Gastrocnemius medialis (tissue), 4 donors: ENCODE measurements around the gene XYLT1. TPM values are rescaled to one million over a fixed set of nuclear protein-coding genes. Genes with fewer than 3 reads are reported as not detected.
A peak's percentile ranks its signal among the peaks of the same experiment; 100 is the strongest.
"Not testable (repeated sequence)": the region's sequence is repeated elsewhere in the genome, so short reads cannot be mapped to it uniquely, and the experiment has no call there.

Source experiments
- ATAC-seq, 2 donors: fragments of 150-250 bp; one replicate each; pipeline ENCODE4 v1.9.1; 2016
- DNase-seq, 2 donors: peaks; one replicate each; pipeline ENCODE4 v3.0.0-alpha.2; 2019
- H3K27ac ChIP-seq, 4 donors: fragments of 200-600 bp; sonication (generic); 1 replicate in 1 of 4; 2 replicates in 3 of 4; pipeline ENCODE4 v1.5.1; 2016 to 2018; ENCODE audit warnings: mild to moderate bottlenecking in 2 of 4, moderate library complexity in 1 of 4
- H3K27me3 ChIP-seq, 3 donors: fragments of 200-600 bp; sonication (generic) in 2 of 3; 1 replicate in 1 of 3; 2 replicates in 2 of 3; pipeline versions ENCODE4 v1.5.1 to v1.6.0; 2016 to 2019; ENCODE audit warnings: mild to moderate bottlenecking in 1 of 3, moderate library complexity in 1 of 3
- H3K36me3 ChIP-seq, 2 donors: fragments of 200-600 bp; sonication (generic) in 1 of 2; one replicate each; pipeline ENCODE4 v1.5.1; 2017 to 2018
- H3K4me1 ChIP-seq, 2 donors: fragments of 200-600 bp; sonication (generic) in 1 of 2; one replicate each; pipeline ENCODE4 v1.5.1; 2016 to 2017; ENCODE audit warnings: mild to moderate bottlenecking in 2 of 2
- H3K4me3 ChIP-seq, 4 donors: fragments of 200-600 bp; sonication (generic) in 3 of 4; 1 replicate in 1 of 4; 2 replicates in 3 of 4; pipeline ENCODE4 v1.5.1; 2016 to 2019; ENCODE audit warnings: mild to moderate bottlenecking in 2 of 4
- H3K9me3 ChIP-seq, 3 donors: fragments of 200-600 bp; sonication (generic) in 2 of 3; 1 replicate in 1 of 3; 2 replicates in 2 of 3; pipeline ENCODE4 v1.5.1; 2016 to 2019
- CTCF ChIP-seq, 5 experiments: fragments of 450-650 bp in 3 of 5; fragments of 200-600 bp in 2 of 5; sonication (generic) in 2 of 5; IDR thresholded peaks in 4 of 5; conservative IDR thresholded peaks in 1 of 5; 1 replicate in 4 of 5; 2 replicates in 1 of 5; pipeline ENCODE4 v1.5.1; 2016 to 2019; ENCODE audit warnings: antibody characterized with exemption in 5 of 5, mild to moderate bottlenecking in 3 of 5, moderate library complexity in 3 of 5
- POLR2A ChIP-seq, 2 donors: fragments of 450-650 bp; IDR thresholded peaks; one replicate each; pipeline ENCODE4 v1.6.1; 2017; ENCODE audit warnings: antibody characterized with exemption in 2 of 2, mild to moderate bottlenecking in 2 of 2, moderate library complexity in 2 of 2
- in situ Hi-C, 4 donors: fragments of 200-750 bp; cut with MboI; loops; one replicate each; pipeline versions ENCODE4 v1.15.0 to v1.8.0; 2017; ENCODE audit warnings: low sequenced_read_pairs in 4 of 4
- intact Hi-C: fragments of 100-400 bp; cut with DNase I; formaldehyde crosslinking; loops from one replicate; pipeline ENCODE4 v1.15.1; 2023; ENCODE audit warnings: low total_unique reads
- total RNA-seq, 4 donors: library from RNA; depleted of rRNA; stranded (reverse); fragments of >200 nt; gene quantifications; one replicate each; pipeline versions ENCODE4 v1.1.0 to v1.2.3, GENCODE V29; 2016

Gene XYLT1
- total RNA-seq, 4 donors from 2014 or later = 0.87 to 7.9 (median 1.4) TPM

- in situ Hi-C loops = no loop called here
- Histone ChIP-seq H3K4me3 (no peak overlapping the region), H3K9me3 (no peaks in the 10 kb centered on the region), H3K4me1 (no peaks in the 10 kb centered on the region), H3K36me3 (no peaks in the 10 kb centered on the region), H3K27ac (no peak overlapping the region), H3K27me3 (no peaks in the 10 kb centered on the region)
- intact Hi-C loops = no loop called here
- ATAC-seq (no peak), DNase-seq (no peak)
- TF ChIP-seq CTCF (IDR thresholded peaks at IDR 0.05 in 4 of 5, conservative IDR thresholded peaks at IDR 0.05 in 1 of 5) (no peak), POLR2A (IDR thresholded peaks at IDR 0.05) (no peak)
Observed at GRCh38 chr16:17481736-17482135, 11.0 kb upstream of the XYLT1 start.

- H3K27ac ChIP-seq, H3K4me3 ChIP-seq, H3K36me3 ChIP-seq, DNase-seq, ATAC-seq, H3K4me1 ChIP-seq, in situ Hi-C loops, H3K9me3 ChIP-seq, H3K27me3 ChIP-seq: not testable (repeated sequence)
- intact Hi-C loops = loop anchor here (10.0 kb wide), 2 partner anchors 252 to 498 kb away; no protein-coding TSS in a partner anchor
Observed at GRCh38 chr16:17477260-17477545, 6.4 kb upstream of the XYLT1 start.

- intact Hi-C loops (loop anchor here (10.0 kb wide), 2 partner anchors 252 to 498 kb away; no protein-coding TSS in a partner anchor), in situ Hi-C loops (no loop called here)
- ATAC-seq = no peak
- H3K27me3 ChIP-seq = peaks cover 0 to 5% (median 0%) of the 10 kb centered on the region in 3 donors
- H3K4me3 ChIP-seq = no peak overlapping the region
- no peak for TF ChIP-seq POLR2A (IDR thresholded peaks at IDR 0.05)
- peak in 1 of 5 experiments; percentile 40 for TF ChIP-seq CTCF (IDR thresholded peaks at IDR 0.05 in 4 of 5, conservative IDR thresholded peaks at IDR 0.05 in 1 of 5)
- no peaks in the 10 kb centered on the region for H3K9me3 ChIP-seq
- H3K27ac ChIP-seq = no peak overlapping the region
- no peaks in the 10 kb centered on the region for H3K4me1 ChIP-seq
- DNase-seq = no peak
- H3K36me3 ChIP-seq = no peaks in the 10 kb centered on the region
Observed at GRCh38 chr16:17476414-17477259, 5.9 kb upstream of the XYLT1 start.

- intact Hi-C loops (loop anchor here (10.0 kb wide), 2 partner anchors 250 to 500 kb away; no protein-coding TSS in a partner anchor), in situ Hi-C loops (no loop called here)
- Histone ChIP-seq H3K4me1 (peaks cover under 1 to 1% of the 10 kb centered on the region in 2 donors), H3K27me3 (peaks cover under 1 to 5% (median 2%) of the 10 kb centered on the region in 3 donors), H3K9me3 (no peaks in the 10 kb centered on the region), H3K4me3 (no peak overlapping the region), H3K27ac (no peak overlapping the region), H3K36me3 (no peaks in the 10 kb centered on the region)
- ATAC-seq = no peak
- TF ChIP-seq POLR2A (IDR thresholded peaks at IDR 0.05) (no peak), CTCF (IDR thresholded peaks at IDR 0.05 in 4 of 5, conservative IDR thresholded peaks at IDR 0.05 in 1 of 5) (no peak)
- DNase-seq = no peak
Observed at GRCh38 chr16:17475104-17475503, 4.3 kb upstream of the XYLT1 start.

- in situ Hi-C loops (loop anchor here in 2 of 4 donors (25.0 kb wide), 3 partner anchors 237 to 612 kb away; no protein-coding TSS in a partner anchor), intact Hi-C loops (loop anchor here (5.0 to 10.0 kb wide), 3 partner anchors 103 to 500 kb away; no protein-coding TSS in a partner anchor)
- no peak for TF ChIP-seq CTCF (IDR thresholded peaks at IDR 0.05 in 4 of 5, conservative IDR thresholded peaks at IDR 0.05 in 1 of 5)
- TF ChIP-seq POLR2A (IDR thresholded peaks at IDR 0.05) = no peak
- no peaks in the 10 kb centered on the region for H3K36me3 ChIP-seq
- H3K4me3 ChIP-seq = no peak overlapping the region
- no peak for DNase-seq
- peaks cover 4 to 11% (median 6%) of the 10 kb centered on the region in 3 donors for H3K27me3 ChIP-seq
- H3K27ac ChIP-seq = no peak overlapping the region
- H3K9me3 ChIP-seq = no peaks in the 10 kb centered on the region
- no peak for ATAC-seq
- H3K4me1 ChIP-seq = peaks cover 6% of the 10 kb centered on the region in 2 donors
Observed at GRCh38 chr16:17474572-17474971, 3.8 kb upstream of the XYLT1 start.
